Chondrocyte (in vitro differentiated cells): ENCODE measurements around the gene NUP50. TPM values are rescaled to one million over a fixed set of nuclear protein-coding genes. Genes with fewer than 3 reads are reported as not detected.

Source experiments
- DNase-seq: peaks from one replicate; pipeline ENCODE4 v3.0.0; 2021; ENCODE audit warnings: mixed read lengths, low spot score
- H3K27ac Mint-ChIP-seq: one replicate; pipeline ENCODE4 v1.8.0; 2021; ENCODE audit warnings: mild to moderate bottlenecking, moderate library complexity, mixed read lengths; ENCODE audit not compliant: unreplicated experiment
- H3K27me3 Mint-ChIP-seq: 2 replicates; pipeline ENCODE4 v1.8.0; 2021; ENCODE audit warnings: low read depth, mixed read lengths
- H3K36me3 Mint-ChIP-seq: 2 replicates; pipeline ENCODE4 v1.8.0; 2021; ENCODE audit warnings: low read depth, mixed read lengths
- H3K4me1 Mint-ChIP-seq: 2 replicates; pipeline ENCODE4 v1.8.0; 2021; ENCODE audit warnings: low read depth, mild to moderate bottlenecking, mixed read lengths
- H3K4me3 Mint-ChIP-seq: one replicate; pipeline ENCODE4 v1.8.0; 2021; ENCODE audit warnings: mild to moderate bottlenecking, moderate library complexity, mixed read lengths; ENCODE audit not compliant: unreplicated experiment
- H3K9me3 Mint-ChIP-seq: 2 replicates; pipeline ENCODE4 v1.8.0; 2021; ENCODE audit warnings: low read depth, mixed read lengths
- total RNA-seq: library from RNA; stranded (reverse); gene quantifications from 3 replicates; pipeline ENCODE4 v1.2.1, GENCODE V29; 2021
- TF ChIP-seq, protein P1 (sequence below): fragments of 200-600 bp; sonication (generic); IDR thresholded peaks from 2 replicates; pipeline ENCODE4 v1.5.0; 2021; ENCODE audit warnings: antibody characterized with exemption, mild to moderate bottlenecking, moderate library complexity

NUP50 gene
- total RNA-seq, 1 donor from 2014 or later = 44.1 TPM

- Mint-ChIP-seq H3K4me3 (no peak overlapping the region), H3K36me3 (peaks cover 6% of the 10 kb centered on the region), H3K27ac (no peak overlapping the region), H3K9me3 (peaks cover 2% of the 10 kb centered on the region), H3K27me3 (no peaks in the 10 kb centered on the region), H3K4me1 (no peaks in the 10 kb centered on the region)
- DNase-seq = no peak
- TF ChIP-seq, protein P1, sequence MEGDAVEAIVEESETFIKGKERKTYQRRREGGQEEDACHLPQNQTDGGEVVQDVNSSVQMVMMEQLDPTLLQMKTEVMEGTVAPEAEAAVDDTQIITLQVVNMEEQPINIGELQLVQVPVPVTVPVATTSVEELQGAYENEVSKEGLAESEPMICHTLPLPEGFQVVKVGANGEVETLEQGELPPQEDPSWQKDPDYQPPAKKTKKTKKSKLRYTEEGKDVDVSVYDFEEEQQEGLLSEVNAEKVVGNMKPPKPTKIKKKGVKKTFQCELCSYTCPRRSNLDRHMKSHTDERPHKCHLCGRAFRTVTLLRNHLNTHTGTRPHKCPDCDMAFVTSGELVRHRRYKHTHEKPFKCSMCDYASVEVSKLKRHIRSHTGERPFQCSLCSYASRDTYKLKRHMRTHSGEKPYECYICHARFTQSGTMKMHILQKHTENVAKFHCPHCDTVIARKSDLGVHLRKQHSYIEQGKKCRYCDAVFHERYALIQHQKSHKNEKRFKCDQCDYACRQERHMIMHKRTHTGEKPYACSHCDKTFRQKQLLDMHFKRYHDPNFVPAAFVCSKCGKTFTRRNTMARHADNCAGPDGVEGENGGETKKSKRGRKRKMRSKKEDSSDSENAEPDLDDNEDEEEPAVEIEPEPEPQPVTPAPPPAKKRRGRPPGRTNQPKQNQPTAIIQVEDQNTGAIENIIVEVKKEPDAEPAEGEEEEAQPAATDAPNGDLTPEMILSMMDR = no peak
Measured at GRCh38 chr22:45150139-45150538, 13.6 kb upstream of the NUP50 start.

GRCh38 chr22:45151503-45151902 lies 12.2 kb upstream of the NUP50 start:
- DNase-seq = no peak
- Mint-ChIP-seq H3K4me1 (no peaks in the 10 kb centered on the region), H3K36me3 (peaks cover 6% of the 10 kb centered on the region), H3K27me3 (no peaks in the 10 kb centered on the region), H3K27ac (no peak overlapping the region), H3K4me3 (no peak overlapping the region), H3K9me3 (no peaks in the 10 kb centered on the region)
- TF ChIP-seq, protein P1 = no peak

DNA sequence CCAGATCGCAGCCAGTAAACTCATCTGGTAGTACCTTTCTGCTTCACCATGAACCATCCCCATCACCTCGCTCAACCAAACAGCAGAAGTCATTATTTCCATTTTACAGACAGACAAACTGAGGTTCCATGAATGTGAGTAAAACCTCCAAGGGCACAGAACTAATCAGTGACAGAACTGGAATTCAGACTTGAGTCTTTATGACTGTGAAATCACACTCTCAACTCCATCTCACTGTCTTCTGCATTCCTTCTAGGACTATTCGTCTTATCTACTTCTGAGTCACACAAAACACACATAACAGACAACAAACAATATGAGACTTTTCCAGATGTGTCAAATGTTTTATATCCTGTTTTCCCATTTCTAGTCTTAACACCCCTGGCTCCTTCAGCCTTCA lies 9.3 kb upstream of the NUP50 start:
- Mint-ChIP-seq H3K4me3 (no peak overlapping the region), H3K4me1 (peaks cover 4% of the 10 kb centered on the region), H3K36me3 (peaks cover 13% of the 10 kb centered on the region)

DNA sequence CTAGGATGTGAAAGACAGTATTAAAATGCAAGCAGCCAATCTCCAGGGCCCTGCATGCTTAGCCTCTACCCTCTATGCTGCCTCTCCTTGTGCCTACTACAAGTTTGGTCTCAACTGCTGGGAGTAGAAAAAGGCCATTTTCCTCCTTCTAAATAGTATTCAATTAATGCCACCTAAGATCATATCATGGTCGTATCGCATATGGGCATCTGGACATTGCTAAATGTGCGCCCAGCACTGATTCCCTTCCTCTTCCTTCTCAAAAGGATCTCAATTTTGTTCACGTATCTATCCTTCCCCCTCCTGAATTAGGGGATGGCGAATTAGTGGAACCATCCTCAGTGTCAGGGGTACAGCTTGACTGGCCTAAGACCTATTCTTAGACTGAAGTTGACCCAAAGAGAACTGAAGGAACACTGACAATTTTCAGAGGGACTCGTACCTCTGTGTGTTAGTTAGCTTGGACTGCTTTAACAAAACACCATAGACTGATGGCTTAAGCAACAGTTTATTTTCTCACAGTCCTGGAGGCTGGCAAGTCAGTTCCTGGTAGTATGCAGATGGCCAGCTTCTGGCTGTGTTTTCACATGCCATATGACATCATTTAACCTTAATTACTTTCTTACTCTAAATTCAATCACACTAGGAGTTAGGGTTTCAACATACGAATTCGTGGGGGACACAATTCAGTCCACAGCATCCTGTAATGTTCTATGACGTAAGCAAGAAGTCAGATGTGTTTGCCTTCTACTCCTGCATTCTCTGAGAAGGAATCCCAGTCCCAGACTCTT lies 8.5 kb upstream of the NUP50 start:
- Mint-ChIP-seq H3K27me3 (no peaks in the 10 kb centered on the region), H3K27ac (no peak overlapping the region), H3K4me1 (peaks cover 12% of the 10 kb centered on the region), H3K36me3 (peaks cover 13% of the 10 kb centered on the region), H3K9me3 (no peaks in the 10 kb centered on the region), H3K4me3 (no peak overlapping the region)
- TF ChIP-seq, protein P1 = no peak
- DNase-seq = no peak

More for the DNA sequence above, 9.3 kb upstream of the NUP50 start:
- TF ChIP-seq, protein P1 = no peak
- H3K27me3 Mint-ChIP-seq = no peaks in the 10 kb centered on the region
- H3K27ac Mint-ChIP-seq = no peak overlapping the region
- no peaks in the 10 kb centered on the region for H3K9me3 Mint-ChIP-seq
- DNase-seq = no peak

GRCh38 chr22:45157907-45158306 lies 5.8 kb upstream of the NUP50 start:
- H3K4me1 Mint-ChIP-seq = peaks cover 28% of the 10 kb centered on the region
- no peak for DNase-seq
- H3K36me3 Mint-ChIP-seq = peaks cover 9% of the 10 kb centered on the region
- no peaks in the 10 kb centered on the region for H3K9me3 Mint-ChIP-seq
- no peak overlapping the region for H3K27ac Mint-ChIP-seq
- H3K4me3 Mint-ChIP-seq = no peak overlapping the region
- H3K27me3 Mint-ChIP-seq = no peaks in the 10 kb centered on the region
- TF ChIP-seq, protein P1 = no peak
